ENCODE measurements around the gene KLHL33.

The KLHL33 gene

DNA sequence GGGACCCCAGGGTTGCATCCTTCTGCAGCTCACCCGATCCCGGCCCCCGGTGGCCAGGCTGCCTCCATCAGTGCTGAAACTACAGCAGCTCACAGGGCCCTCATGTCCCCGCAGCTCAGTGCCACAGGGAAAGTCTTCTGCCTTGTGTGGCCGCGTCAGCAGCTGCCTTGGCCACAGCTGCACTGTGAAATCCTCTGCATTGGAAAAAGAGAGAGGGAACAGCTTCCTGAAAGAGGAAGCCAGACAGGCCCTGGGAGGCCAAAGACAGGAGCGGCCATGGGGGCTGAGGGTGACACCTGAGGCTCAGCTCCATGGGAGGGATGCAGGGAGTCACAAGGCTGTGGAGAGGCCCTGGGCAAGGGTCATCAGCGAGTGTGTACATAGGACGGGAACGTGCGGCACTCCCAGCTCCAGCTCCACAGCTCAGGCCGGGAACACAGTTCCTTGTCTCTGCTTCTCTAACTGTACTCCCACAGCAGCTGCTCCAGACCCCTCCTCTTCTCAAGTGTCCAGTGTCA lies 59.8 kb downstream of the KLHL33 start:
- no peak for TF ChIP-seq CTCF (IDR thresholded peaks at IDR 0.05)
- H3K4me3 ChIP-seq: no peak overlapping the region
- no peak overlapping the region for H3K27ac ChIP-seq
- DNase-seq (ENCODE audit: low spot score): no peak

All from coronary artery (tissue), 2 donors.